Stimulated activated CD8-positive, alpha-beta memory T cell treated with anti-CD3 and anti-CD28 coated beads, Interleukin-15, amount 100 ng/mL, for 1 hour (primary cell): ENCODE results near the gene LRP10.

Experiments used
- DNase-seq: peaks from one replicate; pipeline ENCODE4 v3.0.0-alpha.2; 2020; ENCODE audit warnings: low read depth

Gene LRP10

GRCh38 chr14:22865424-22866405 is 5.8 kb upstream of the LRP10 start:
- no peak for DNase-seq

GRCh38 chr14:22866874-22867273 is 4.7 kb upstream of the LRP10 start:
- no peak for DNase-seq

- DNase-seq = no peak
Measured at GRCh38 chr14:22870811-22871223, 723 bp upstream of the LRP10 start.

GRCh38 chr14:22872033-22872832 is 693 bp downstream of the LRP10 start:
- DNase-seq = peak; percentile 54

DNA sequence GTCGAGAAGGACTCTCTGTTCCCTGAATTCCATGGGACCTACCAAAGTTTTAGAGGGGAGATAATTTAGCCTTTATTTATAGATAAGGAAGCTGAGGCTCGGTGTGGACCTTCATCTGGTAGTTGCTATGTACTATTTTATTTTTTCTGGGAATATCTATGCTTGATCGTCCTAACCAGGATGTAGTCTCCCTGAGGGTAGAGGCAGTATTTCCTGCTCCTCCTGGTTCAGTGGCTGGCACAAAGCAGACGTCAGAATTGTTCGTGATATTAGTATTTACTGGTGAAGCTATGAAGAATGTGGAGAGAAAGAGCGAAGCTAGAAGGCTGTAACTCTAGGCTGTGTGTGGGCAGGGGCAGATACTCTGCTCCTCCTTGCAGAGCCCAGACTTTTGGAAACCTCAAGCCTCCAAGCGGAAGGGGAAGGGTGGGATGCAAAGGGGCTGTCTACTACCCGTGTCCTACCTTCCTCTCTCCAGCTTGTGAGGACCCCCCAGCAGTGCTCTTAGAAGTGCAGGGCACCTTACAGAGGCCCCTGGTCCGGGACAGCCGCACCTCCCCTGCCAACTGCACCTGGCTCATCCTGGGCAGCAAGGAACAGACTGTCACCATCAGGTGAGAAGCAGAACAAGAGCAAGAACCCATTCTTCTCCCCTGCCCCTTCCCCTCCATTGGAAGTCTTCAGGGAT is 1.4 kb downstream of the LRP10 start:
- no peak for DNase-seq

- DNase-seq = no peak
Measured at GRCh38 chr14:22875003-22875747, 3.6 kb downstream of the LRP10 start.

DNA sequence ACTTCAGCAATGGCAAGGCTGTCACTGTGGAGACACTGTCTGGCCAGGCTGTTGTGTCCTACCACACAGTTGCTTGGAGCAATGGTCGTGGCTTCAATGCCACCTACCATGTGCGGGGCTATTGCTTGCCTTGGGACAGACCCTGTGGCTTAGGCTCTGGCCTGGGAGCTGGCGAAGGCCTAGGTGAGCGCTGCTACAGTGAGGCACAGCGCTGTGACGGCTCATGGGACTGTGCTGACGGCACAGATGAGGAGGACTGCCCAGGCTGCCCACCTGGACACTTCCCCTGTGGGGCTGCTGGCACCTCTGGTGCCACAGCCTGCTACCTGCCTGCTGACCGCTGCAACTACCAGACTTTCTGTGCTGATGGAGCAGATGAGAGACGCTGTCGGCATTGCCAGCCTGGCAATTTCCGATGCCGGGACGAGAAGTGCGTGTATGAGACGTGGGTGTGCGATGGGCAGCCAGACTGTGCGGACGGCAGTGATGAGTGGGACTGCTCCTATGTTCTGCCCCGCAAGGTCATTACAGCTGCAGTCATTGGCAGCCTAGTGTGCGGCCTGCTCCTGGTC is 4.3 kb downstream of the LRP10 start:
- DNase-seq = no peak

- no peak for DNase-seq
Measured at GRCh38 chr14:22877000-22877501, 5.5 kb downstream of the LRP10 start.

- no peak for DNase-seq
Measured at GRCh38 chr14:22878271-22879246, 7.0 kb downstream of the LRP10 start.

GRCh38 chr14:22882064-22882463 is 10.5 kb downstream of the LRP10 start:
- no peak for DNase-seq

GRCh38 chr14:22882529-22883172 is 11.1 kb downstream of the LRP10 start:
- no peak for DNase-seq

- no peak for DNase-seq
Measured at GRCh38 chr14:22883173-22883976, 11.8 kb downstream of the LRP10 start, which contains the start of gene REM2. Gene REM2 (plus strand): TSS chr14:22883222. CDS start chr14:22883288, 66 bp downstream.

DNA sequence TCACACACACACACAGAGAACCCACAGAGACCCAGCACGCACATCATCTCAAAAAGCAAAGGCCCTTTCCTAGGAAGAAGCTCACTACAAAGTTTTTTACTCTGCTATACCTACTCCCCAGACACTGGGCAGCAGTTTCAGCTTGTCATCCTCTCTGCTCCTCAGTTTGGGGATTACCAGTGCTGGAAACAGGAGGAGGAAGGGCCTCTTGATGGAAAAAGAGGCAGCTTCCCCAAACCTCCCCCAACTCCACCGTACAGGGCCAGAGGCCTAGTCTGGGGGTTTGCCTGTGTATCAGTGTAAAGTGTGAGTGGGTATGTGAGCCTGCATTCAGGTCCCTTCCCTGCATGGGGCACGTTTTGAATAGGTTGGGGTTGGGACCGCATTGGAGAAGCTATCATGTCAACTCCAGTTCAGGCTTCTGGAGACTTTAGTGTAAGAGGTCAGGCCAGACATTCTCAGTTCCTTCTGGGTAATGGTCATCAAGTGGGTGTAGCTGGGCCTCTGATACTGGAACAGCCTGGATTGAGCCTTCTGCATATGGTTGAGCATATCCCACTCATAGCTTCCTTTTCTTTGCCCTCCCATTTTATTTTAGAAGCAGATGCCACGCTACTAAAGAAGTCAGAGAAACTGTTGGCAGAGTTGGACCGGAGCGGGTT is 12.7 kb downstream of the LRP10 start:
- DNase-seq = no peak

GRCh38 chr14:22884738-22885523 is 13.4 kb downstream of the LRP10 start:
- DNase-seq = no peak

- DNase-seq = no peak
Measured at GRCh38 chr14:22885975-22886374, 14.4 kb downstream of the LRP10 start.

- peak; percentile 41 for DNase-seq
Measured at GRCh38 chr14:22886500-22887259, 15.1 kb downstream of the LRP10 start.
